Hepatic stellate cell (primary cell): ENCODE results near the gene CACNA1A.
"Not testable (repeated sequence)": the region's sequence is repeated elsewhere in the genome, so short reads cannot be mapped to it uniquely, and the experiment has no call there.

Experiments used
- DNase-seq: peaks from one replicate; pipeline ENCODE4 v3.0.0; 2011; ENCODE audit warnings: low spot score

The CACNA1A gene

DNA sequence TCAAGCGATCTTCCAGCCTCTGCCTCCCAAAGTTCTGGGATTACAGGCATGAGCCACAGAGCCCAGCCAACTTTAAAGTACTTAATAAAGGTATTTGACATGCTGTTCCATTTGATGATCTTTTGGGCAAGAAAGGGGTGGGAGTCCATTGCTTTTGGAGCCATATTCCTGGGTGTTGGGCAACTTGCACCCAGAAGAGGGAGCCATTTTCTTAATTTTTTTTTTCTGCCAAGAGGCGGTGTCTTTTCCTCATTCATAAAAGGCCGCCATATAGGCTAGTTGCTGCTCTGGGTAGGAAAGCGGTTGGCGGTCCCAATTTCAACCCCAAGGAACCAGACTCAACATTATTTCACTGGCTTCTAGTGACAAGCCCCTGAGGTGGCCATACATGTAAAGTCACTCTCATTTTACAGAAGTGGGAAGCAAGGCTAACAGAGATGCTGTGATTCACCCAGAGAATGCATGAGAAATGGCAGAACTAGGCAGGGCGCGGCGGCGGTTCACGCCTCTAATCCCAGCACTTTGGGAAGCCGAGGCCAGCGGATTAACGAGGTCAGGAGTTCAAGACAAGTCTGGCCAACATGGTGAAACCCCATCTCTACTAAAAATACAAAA, 139.6 kb downstream of the CACNA1A start:
- DNase-seq: peak; percentile 46

DNA sequence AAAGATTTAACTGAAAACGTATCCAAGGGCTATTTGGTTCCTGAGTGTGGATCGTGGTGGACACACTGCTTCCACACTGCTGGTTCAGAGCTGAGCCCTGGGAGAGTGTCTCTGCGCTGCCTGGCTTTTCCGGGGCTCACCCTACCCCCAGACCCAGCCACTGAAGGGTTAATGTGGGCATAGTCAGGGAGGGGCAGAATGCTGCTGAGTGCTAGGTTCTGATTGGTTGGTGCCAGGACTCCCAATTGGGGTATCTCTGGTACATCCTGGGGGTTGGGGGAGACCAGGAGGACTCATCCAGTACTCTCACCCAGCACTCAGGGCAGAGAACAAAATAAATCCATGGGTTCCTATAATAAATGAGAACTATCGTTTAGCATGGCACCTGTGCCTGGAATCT, 142.3 kb downstream of the CACNA1A start:
- no peak for DNase-seq

DNA sequence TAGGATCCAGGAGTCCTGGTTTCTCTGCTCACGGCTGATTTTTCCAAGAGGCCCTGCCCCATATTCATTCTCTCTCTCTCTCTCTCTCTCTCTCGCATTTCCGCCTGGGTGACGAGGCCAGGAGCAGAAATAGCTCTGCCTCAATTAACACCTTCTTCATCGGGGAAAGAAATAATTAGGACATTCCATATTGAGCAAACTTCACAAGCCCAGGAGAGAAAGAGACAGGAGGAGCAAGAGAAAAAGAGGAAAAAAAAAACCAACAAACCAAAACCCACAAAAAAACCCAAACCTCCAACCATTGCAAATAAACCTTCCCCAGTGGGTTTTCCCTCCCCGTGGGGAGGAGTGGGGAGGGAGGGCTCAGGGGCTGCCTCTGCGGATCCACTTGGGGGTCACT, 143.0 kb downstream of the CACNA1A start:
- no peak for DNase-seq

DNA sequence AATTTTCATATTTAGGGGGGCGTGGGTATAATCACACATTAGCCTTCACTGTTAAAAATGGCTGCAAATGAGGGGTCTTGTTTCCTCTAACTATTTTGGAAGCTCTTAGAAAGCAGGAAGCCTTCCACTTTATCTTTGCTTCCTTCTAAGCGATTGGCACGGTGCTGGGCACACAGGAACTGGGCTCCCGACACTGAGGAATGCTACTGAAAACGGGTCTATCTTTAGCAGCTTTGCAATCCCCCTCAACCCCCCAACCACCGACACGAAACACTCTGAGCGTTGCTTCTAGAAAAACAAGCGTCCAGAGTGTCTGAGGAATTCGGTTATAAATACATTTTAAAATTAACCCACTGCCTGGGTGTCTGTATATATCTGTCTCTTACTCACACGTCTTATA, 143.6 kb downstream of the CACNA1A start:
- DNase-seq: no peak

DNA sequence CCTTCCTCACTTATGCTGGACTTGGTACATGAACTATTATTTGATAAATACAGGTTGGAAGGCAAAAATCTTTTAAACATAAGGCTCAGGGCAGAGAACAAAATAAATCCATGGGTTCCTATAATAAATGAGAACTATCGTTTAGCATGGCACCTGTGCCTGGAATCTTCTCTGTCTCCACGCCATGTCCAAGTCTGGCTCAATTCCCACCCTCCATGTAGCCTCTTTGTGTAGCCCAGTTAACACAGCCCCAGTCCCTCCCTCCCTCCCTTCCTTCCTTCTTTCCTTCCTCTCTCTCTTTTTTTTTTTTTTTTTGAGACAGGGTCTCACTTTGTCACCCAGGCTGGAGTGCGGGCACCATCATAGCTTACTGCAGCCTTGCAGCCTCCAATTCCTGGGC, 144.6 kb downstream of the CACNA1A start:
- not testable (repeated sequence) for DNase-seq

DNA sequence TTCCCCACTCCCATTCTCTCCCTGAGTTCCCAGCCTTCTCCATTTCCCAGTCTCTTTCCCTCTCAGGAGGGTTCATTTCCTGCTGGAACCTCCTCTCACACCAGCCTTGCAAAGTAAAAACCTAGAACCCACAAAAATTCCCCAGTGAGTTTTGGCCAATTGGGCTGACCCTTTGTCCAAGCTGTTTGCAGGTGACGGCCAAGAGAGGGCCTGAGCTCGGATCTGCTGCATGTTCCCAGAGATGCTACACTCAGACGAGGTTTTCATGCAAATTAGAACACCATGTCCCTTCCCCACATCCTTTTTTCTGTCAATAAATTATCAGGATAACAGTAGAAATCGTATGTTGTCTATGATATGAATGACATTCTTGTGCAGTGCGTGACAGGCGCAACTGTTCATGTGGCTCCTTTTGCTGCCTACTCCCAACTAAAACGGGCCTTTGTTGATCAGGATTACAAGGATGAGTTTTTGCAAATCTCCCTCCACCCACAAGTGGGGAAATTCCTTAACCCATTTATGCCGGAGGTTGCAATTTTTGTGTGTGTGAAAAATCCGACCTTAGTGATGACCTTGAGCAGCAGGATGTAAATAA, 149.5 kb downstream of the CACNA1A start:
- DNase-seq: no peak

DNA sequence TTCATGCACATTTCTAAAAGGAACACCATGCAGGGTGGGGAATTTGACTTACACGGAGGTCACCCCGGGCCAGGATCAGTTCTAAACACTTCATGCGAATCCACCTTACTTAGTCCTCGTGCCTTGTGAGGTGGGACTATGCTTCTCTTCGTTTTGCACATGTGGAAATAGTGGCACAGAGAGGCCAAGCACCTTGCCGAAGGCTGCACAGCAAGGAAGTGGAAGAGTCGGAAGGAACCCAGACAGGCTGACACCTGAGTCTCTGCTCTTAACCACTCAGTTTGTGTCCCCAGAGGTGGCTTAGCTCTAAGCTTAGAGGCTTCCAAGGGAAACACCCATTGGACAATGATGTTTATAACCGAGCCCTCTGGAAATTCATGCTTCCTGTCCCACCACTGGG, 150.1 kb downstream of the CACNA1A start:
- no peak for DNase-seq

DNA sequence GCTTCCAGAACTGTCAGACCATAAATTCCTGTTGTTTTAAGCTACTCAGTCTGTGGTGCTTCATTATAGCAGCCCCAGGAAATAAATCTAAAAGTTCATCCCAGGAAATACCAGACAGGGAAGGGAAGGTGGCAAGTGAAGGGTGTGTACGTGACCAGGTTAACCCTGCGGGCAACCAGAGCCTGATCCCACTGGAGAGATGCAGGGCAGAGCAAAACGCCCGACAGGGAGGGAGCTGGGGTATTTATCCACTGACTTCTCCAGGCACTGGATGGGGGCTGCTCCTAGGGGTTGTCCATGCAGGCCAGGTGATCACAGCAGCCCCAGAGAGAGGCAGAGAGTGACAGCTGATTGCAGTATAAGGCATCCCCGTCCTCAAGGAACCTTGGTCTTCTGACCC, 150.9 kb downstream of the CACNA1A start:
- no peak for DNase-seq

DNA sequence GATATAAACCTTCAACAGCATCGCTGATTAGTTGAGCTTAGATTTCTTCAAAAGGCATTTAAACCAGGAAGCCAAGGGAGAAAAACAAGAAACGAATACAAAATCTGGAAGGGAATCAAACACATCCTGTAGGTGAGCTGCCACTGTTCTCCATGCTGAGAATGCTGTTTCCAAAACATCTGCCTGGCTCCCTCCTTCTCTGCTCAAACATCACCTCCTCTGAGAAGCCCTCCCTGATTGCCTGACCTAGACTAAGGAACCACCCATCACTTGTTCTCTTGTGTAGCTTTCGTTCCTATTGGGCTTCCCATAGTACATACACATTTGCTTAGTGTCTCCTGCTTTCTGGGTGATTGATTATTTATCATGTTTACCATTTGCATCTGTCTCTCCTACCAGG, 152.7 kb downstream of the CACNA1A start:
- no peak for DNase-seq

DNA sequence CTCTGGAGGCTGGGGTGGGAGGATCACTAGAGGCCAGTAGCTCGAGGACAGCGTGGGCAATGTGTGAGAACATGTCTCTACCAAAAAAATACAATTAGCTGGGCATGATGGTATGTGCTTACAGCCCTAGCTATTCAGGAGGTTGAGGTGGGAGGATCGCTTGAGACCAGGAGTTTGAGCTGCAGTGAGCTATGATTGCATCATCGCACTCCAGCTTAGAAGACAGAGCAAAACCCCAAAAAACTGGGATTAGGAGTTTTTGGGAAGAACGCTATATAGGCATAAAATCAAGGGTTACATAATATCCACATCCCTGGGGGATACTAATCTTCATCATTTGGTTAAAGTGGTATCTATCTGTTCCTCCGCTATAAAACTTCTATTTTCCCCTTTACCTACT, 155.5 kb downstream of the CACNA1A start:
- DNase-seq: no peak

DNA sequence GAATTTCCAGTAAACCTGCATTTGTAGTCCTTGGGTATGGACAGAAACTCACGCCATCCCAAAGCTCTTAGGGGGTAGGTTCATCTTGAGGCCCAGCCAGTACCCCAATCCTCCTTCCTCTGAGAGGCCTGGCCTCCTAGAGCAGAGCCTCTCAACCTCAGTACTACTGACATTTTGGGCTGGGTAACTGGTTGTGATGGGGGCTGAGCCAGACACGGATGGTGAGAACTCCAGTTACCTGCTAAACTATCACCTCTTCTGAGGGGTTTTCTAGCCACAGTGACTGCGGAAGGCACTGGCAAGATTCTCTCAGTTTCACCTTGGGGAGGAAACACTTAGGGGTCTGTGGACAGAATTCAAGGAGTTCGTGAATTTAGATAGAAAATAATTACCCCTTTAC, 156.2 kb downstream of the CACNA1A start:
- DNase-seq: no peak

DNA sequence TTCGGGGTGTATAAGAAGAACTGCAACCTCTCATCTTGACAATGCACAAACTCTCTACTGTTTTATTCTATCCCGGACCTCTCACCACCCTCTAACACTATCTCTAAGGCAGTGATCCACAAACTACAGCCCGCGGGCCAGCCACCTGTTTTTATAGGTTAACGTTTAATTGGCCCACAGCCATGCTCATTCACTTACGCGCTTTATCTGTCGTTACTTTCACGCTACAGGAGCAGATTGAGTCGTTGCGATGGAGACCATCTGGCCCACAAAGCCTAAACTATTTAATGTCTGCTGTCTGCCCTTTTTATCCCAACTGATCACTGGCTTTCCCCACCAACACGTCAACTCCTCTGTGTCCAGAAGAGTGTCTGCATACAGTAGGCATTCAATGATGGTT, 158.9 kb downstream of the CACNA1A start:
- DNase-seq: no peak

DNA sequence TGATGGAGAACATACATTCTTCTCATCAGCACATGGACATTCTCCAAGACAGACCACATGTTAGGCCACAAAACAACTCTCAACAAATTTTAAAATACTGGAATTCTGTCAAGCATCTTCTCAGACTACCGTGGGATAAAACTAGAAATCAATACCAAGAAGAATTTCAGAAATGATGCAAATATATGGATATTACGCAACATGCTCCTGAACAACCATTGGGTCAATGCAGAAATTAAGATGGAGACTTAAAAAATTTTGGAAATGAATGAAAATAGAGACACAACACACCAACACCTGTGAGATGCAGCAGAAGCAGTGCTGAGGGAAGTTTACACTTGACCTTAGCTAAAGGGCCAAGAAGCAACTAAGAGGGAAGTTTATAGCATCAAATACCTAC, 162.8 kb downstream of the CACNA1A start:
- DNase-seq: no peak

DNA sequence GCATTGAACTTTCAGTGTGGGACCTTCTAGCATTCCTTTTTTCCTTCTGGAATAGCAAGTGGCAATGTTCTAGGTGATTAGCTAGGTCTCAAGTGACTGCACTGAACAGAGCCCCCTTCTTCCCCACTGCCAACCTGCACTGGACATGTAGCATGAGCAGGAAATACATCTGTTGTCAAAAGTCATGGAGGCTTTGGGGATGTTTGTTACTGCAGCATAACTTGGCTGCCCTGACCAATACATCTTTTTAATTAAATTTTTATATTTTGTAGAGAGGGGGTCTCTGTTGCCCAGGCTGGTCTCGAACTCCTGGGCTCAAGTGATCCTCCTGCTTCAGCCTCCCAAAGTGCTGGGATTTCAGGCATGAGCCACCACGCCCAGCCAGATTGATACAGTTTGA, 163.6 kb downstream of the CACNA1A start:
- DNase-seq: no peak

DNA sequence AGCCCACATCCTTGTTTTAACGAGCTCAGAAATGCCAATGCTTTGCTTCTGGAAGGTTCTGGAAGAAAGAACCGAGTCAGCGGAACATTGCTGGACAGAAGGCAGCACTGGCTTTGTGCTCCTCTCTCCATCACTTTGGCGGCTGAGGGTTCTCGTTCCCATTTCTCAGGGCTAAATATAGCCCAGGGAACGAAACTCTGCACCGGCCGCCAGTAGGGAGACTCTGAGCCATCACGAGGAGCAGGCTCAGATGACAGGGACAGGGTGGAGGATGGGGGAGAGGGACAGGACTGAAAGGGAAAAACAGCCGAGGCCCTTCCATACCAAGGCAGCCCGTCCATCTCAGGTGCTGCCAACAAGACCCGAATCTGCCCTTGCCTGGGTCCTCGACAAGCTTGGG, 166.4 kb downstream of the CACNA1A start:
- DNase-seq: peak; percentile 19

DNA sequence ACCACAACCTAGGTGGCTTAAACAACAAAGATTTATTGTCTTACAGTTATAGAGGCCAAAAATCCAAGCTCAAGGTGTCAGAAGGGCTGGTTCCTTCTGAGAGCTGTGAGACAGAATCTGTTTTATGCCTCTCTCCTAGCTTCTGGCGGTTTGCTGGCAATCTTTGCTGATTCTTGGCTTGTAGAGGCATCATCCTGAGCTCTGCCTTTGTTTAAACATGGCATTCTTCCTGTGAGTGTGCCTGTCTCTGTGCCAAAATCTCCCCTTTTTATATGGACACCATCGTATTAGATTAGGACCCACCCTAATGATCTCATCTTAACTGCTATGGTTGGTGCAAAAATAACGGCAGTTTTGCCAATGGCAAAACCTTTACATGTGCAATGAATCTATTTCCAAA, 169.1 kb downstream of the CACNA1A start:
- DNase-seq: no peak

DNA sequence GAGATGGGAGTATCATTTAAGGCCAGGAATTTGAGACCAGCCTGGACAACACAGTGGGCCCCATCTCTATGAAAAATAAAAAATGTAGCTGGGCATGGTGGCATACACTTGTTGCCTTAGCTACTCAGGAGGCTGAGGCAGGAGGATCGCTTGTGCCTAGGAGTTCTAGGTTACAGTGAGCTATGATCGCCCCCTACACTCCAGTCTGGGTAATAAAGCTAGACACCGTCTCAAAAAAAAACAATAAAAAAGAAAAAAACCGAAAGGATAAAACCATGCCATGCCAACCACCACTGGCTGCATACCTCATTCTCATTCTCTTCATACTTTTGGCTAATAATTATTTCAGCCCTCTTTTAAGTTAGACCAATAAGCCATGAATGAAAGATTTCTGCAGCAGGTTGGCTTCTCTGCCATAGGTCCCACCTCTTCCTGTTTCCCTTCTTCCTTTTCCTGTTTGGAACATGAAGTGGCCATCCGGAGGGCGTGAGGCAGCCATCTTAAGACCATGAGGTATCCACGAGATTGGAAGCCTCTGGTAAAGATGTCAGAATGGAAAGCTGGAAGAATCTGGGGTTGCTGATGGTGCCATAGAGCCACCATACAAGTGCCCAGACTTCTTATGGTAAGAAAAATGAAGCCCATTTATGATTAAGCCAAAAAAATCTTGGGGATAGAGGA, 171.3 kb downstream of the CACNA1A start:
- no peak for DNase-seq

DNA sequence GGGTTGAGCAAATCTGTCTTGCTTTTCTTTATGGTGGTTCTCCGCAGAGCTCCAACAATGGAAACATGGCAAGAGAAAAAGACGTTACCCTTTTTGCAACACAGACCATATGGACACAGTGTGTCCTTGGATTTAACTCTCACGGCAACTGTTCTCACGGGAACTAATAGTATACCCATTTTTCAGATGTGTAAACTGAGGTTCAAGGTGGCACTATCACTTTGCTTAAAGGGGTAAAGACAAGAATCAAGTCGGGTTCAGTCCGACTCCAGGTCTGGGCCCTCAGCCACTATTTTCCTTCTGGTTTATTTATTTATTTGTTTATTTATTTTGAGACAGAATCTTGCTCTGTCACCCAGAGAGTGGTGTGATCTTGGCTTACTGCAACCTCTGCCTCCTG, 176.0 kb downstream of the CACNA1A start:
- no peak for DNase-seq

DNA sequence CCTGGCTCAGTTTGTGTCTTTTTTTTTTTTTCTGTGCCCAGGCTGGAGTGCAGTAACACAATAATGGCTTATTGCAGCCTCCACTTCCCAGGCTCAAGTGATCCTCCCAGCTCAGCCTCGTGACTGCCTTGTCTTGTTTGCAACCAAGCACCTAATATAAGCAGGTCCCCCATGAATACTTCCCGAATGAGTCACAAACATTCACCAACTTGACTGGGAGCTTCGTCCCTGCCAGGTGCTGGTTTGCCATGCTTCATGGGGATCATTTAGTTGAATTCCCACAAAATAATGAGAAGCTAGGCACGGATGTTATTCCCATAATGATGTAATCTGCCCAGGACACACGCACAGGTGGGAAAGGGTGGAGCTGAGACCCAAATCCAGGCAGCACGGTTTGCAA, 176.5 kb downstream of the CACNA1A start:
- no peak for DNase-seq

DNA sequence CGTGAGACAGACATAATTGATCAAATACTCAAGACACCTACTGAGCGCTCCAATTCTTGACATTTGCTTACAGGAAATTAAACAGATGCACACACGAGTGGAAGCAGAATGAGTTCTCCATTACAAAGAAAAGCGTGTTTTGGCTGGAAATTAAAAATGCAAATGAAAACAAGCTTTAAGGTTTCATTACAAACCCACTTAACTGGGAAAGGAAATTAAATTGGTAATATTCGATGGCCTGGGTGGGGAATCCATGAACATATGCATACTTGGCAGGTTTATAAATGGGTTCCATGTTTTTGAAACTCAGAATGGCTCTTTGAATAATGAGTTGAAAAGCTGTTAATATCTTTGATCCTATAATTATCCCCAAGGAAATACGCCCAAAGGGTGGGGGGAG, 178.0 kb downstream of the CACNA1A start:
- DNase-seq: no peak

DNA sequence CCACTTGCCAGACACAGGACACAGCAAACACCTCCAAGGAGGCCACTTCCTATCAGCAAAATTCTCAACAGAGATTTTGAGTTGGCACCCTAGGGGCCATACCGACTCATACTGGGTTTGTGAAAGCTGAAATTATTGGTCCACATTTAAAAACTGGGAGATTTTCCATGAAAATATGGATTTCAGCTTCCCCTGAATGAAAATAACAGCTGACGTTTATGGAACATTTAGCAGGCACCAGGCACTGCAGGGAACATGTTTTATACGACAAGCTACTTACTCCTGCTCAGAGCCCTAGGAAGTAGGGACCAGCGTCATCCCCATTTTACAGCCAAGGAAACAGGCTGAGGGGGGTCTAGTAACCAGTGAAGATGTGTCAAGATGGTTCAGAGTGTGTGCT, 186.8 kb downstream of the CACNA1A start:
- DNase-seq: no peak

DNA sequence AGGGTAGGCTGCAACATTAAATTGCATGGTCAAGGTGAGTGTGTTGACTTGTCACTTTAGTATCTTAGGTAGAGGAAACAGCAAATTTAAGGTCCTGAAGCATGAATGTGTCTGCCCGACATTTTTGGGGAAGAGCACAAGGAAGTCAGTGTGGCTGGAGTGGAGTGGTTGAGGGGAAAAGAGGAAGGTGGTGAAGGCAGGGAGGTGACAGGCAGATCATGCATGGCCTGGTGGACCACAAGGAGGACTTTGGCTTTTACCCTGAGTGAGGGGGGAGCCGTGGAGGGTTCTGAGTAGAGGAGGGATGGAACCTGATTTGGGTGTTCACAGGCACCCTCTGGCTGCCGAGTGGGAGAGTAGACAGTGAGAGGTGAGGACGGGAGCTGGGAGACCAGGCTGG, 188.1 kb downstream of the CACNA1A start:
- DNase-seq: no peak

DNA sequence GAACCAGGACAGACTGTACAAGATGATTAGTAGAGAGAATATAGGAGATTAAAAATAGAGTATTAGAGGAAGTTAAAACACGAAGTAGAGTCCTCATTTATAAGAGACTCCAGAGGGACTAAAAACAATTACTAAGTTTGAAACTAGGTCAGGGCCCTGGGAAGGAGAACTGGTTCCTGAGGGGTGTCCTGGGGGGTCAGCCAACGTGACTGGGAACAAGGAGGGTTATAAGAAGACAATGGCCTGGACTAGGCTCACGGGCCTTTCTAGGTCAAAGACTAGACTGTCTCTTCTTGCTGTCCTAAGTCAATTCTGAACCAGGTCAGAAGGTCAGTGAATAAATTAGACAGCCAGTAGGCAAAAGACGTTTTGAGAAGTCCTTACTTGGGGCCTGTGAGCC, 190.8 kb downstream of the CACNA1A start:
- no peak for DNase-seq

DNA sequence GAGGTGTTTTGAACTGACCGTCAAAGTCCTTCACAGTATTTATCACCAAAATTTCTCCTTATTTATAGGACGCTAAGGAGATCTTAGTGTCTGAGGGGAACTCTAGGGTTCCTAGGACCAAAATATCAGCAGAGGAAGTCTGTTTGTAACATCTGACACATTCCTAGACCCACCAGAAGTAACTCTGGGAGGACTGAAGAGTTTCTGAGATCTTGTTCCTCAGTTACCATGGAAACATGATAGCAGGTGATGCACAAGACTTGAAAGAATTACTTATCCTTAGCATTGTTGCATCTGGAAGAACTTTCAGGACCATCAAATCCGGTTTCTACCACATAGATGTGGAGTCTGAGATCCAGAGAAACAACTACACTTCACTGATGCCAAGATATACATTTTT, 191.5 kb downstream of the CACNA1A start:
- no peak for DNase-seq
